ENCODE data around the gene SLC37A2. TPM values are rescaled to one million over a fixed set of nuclear protein-coding genes. Genes with fewer than 3 reads are reported as not detected.

The SLC37A2 gene
- polyA plus RNA-seq, 1 of the 3 experiments (the other 2 are of a cell fraction) = 0.44 TPM

GRCh38 chr11:125069008-125069407 is 5.9 kb downstream of the SLC37A2 start (continued):
- TF ChIP-seq, protein P1, sequence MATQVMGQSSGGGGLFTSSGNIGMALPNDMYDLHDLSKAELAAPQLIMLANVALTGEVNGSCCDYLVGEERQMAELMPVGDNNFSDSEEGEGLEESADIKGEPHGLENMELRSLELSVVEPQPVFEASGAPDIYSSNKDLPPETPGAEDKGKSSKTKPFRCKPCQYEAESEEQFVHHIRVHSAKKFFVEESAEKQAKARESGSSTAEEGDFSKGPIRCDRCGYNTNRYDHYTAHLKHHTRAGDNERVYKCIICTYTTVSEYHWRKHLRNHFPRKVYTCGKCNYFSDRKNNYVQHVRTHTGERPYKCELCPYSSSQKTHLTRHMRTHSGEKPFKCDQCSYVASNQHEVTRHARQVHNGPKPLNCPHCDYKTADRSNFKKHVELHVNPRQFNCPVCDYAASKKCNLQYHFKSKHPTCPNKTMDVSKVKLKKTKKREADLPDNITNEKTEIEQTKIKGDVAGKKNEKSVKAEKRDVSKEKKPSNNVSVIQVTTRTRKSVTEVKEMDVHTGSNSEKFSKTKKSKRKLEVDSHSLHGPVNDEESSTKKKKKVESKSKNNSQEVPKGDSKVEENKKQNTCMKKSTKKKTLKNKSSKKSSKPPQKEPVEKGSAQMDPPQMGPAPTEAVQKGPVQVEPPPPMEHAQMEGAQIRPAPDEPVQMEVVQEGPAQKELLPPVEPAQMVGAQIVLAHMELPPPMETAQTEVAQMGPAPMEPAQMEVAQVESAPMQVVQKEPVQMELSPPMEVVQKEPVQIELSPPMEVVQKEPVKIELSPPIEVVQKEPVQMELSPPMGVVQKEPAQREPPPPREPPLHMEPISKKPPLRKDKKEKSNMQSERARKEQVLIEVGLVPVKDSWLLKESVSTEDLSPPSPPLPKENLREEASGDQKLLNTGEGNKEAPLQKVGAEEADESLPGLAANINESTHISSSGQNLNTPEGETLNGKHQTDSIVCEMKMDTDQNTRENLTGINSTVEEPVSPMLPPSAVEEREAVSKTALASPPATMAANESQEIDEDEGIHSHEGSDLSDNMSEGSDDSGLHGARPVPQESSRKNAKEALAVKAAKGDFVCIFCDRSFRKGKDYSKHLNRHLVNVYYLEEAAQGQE (IDR thresholded peaks at IDR 0.05; ENCODE audit: low read depth, low read length) = no peak
- TF ChIP-seq GATA2 (CRISPR knock-in tag; IDR thresholded peaks at IDR 0.05) (no peak), ZBTB33 (IDR thresholded peaks at IDR 0.05; ENCODE audit: borderline replicate concordance, low read depth) (no peak), SIN3A (IDR thresholded peaks at IDR 0.05; ENCODE audit: borderline replicate concordance, low read depth, low read length) (no peak), RCOR1 (IDR thresholded peaks at IDR 0.05; ENCODE audit: low read length) (no peak), POLR2AphosphoS5 (IDR thresholded peaks at IDR 0.05; ENCODE audit: low read depth, low read length) (no peak)
- TF ChIP-seq, protein P2, sequence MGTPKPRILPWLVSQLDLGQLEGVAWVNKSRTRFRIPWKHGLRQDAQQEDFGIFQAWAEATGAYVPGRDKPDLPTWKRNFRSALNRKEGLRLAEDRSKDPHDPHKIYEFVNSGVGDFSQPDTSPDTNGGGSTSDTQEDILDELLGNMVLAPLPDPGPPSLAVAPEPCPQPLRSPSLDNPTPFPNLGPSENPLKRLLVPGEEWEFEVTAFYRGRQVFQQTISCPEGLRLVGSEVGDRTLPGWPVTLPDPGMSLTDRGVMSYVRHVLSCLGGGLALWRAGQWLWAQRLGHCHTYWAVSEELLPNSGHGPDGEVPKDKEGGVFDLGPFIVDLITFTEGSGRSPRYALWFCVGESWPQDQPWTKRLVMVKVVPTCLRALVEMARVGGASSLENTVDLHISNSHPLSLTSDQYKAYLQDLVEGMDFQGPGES (IDR thresholded peaks at IDR 0.05; ENCODE audit: low read depth, low read length) = no peak

DNA sequence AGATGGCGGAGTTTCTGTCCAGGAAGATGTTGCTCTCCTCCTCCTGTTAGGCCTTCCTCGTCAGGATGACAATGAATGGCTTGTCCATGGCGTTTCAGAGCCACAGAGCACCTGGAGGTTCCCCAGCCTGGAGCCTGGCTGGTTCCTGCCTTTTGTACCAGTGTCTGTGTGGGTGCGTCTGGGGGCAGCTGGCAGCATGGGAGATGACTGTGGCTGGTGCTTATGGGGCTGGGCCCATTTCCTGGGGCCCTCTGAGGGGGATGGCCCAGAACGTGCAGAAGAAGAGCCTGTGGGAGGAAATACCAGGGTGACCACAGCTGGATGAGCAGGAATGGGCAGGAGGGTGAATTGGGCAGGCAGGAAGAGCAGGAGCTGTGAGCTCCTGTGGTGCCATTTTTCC is 6.7 kb downstream of the SLC37A2 start:
- Histone ChIP-seq H4K20me1 (ENCODE audit: insufficient read depth) (no peaks in the 10 kb centered on the region), H3K9me2 (no peaks in the 10 kb centered on the region), H3K4me2 (no peak overlapping the region), H3K36me3 (replicated peaks in 1 of 2; ENCODE audit: control insufficient read depth in 1 of 2, insufficient read depth in 2 of 2, low read length in 1 of 2) (no peaks in the 10 kb centered on the region), H3K4me1 (ENCODE audit: control insufficient read depth in 1 of 2, insufficient read depth in 2 of 2, low read depth in 1 of 2, low read length in 1 of 2) (no peaks in the 10 kb centered on the region; a peak in 1 of 4 replicates), H3K9ac (no peak overlapping the region), H3K9me3 (no peaks in the 10 kb centered on the region), H2AFZ (ENCODE audit: low read depth) (no peak overlapping the region), H3K27ac (ENCODE audit: low read depth in 2 of 2, low read length in 1 of 2) (no peak overlapping the region), H3K27me3 (ENCODE audit: insufficient read depth) (no peaks in the 10 kb centered on the region), H3K79me2 (ENCODE audit: insufficient read depth) (no peaks in the 10 kb centered on the region), H3K4me3 (ENCODE audit: low read depth in 2 of 2, low read length in 1 of 2) (no peak overlapping the region), H3F3A (replicated peaks; ENCODE audit: insufficient read depth) (no peaks in the 10 kb centered on the region)
- ChIA-PET POLR2A (no interaction called here), CTCF (interaction anchor here (0.9 to 3.3 kb wide), 4 partner anchors 22 to 360 kb away, joined by 3 to 11 read pairs (median 6); partner anchors contain the start of gene PKNOX2)
- TF ChIP-seq PBX3 (IDR thresholded peaks at IDR 0.05) (no peak), FOSL2 (IDR thresholded peaks at IDR 0.05; ENCODE audit: borderline replicate concordance, low read depth) (no peak), MXI1 (IDR thresholded peaks at IDR 0.05; ENCODE audit: low read depth, low read length) (no peak), RXRA (IDR thresholded peaks at IDR 0.05; ENCODE audit: borderline replicate concordance, low read depth) (no peak)
- TF ChIP-seq, protein P3, sequence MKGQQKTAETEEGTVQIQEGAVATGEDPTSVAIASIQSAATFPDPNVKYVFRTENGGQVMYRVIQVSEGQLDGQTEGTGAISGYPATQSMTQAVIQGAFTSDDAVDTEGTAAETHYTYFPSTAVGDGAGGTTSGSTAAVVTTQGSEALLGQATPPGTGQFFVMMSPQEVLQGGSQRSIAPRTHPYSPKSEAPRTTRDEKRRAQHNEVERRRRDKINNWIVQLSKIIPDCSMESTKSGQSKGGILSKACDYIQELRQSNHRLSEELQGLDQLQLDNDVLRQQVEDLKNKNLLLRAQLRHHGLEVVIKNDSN (IDR thresholded peaks at IDR 0.05; ENCODE audit: borderline replicate concordance, low read depth) = no peak
- TF ChIP-seq, protein P4, sequence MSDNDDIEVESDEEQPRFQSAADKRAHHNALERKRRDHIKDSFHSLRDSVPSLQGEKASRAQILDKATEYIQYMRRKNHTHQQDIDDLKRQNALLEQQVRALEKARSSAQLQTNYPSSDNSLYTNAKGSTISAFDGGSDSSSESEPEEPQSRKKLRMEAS (IDR thresholded peaks at IDR 0.05; ENCODE audit: low read depth) = no peak
- no peak for DNase-seq
- WGBS (ENCODE audit: low lambda C conversion rate) = 78% methylated on average over 4 of the region's 5 CpGs

All from SK-N-SH (cell line).